Measurements from ENCODE around the gene MEGF8. TPM values are rescaled to one million over a fixed set of nuclear protein-coding genes. Genes with fewer than 3 reads are reported as not detected.

The MEGF8 gene
- total and polyA plus RNA-seq, 9 of the 15 experiments (the other 6 are each of a cell fraction or from before 2014, with no cell fraction given) = 0.28 to 13.1 (median 3.0) TPM

GRCh38 chr19:42316223-42317211 is 8.9 kb upstream of the MEGF8 start (continued):
- TF ChIP-seq, protein P1, sequence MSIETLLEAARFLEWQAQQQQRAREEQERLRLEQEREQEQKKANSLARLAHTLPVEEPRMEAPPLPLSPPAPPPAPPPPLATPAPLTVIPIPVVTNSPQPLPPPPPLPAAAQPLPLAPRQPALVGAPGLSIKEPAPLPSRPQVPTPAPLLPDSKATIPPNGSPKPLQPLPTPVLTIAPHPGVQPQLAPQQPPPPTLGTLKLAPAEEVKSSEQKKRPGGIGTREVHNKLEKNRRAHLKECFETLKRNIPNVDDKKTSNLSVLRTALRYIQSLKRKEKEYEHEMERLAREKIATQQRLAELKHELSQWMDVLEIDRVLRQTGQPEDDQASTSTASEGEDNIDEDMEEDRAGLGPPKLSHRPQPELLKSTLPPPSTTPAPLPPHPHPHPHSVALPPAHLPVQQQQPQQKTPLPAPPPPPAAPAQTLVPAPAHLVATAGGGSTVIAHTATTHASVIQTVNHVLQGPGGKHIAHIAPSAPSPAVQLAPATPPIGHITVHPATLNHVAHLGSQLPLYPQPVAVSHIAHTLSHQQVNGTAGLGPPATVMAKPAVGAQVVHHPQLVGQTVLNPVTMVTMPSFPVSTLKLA (conservative IDR thresholded peaks at IDR 0.05) = 0 out of 4 replicates have a peak, but pooled peaks have one; percentile 29 to 32
- TF ChIP-seq NFIC (IDR thresholded peaks at IDR 0.05) (peak; percentile 36; the same call in 1 of the 2 replicates), ZBTB7A (IDR thresholded peaks at IDR 0.05; ENCODE audit: borderline replicate concordance, control insufficient read depth, low read depth, low read length) (peak; percentile 0; the same call in 1 of the 2 replicates), GABPA (tag; conservative IDR thresholded peaks at IDR 0.05; ENCODE audit: low read depth) (peak; percentile 81), SMAD4 (CRISPR knock-in tag; conservative IDR thresholded peaks at IDR 0.05) (peak; percentile 55; the same call in 1 of the 2 replicates), ZBTB40 (IDR thresholded peaks at IDR 0.05) (peak; percentile 35; the same call in 1 of the 2 replicates), ZBTB40 (CRISPR knock-in tag; IDR thresholded peaks at IDR 0.05) (no peak)
- TF ChIP-seq, protein P2, sequence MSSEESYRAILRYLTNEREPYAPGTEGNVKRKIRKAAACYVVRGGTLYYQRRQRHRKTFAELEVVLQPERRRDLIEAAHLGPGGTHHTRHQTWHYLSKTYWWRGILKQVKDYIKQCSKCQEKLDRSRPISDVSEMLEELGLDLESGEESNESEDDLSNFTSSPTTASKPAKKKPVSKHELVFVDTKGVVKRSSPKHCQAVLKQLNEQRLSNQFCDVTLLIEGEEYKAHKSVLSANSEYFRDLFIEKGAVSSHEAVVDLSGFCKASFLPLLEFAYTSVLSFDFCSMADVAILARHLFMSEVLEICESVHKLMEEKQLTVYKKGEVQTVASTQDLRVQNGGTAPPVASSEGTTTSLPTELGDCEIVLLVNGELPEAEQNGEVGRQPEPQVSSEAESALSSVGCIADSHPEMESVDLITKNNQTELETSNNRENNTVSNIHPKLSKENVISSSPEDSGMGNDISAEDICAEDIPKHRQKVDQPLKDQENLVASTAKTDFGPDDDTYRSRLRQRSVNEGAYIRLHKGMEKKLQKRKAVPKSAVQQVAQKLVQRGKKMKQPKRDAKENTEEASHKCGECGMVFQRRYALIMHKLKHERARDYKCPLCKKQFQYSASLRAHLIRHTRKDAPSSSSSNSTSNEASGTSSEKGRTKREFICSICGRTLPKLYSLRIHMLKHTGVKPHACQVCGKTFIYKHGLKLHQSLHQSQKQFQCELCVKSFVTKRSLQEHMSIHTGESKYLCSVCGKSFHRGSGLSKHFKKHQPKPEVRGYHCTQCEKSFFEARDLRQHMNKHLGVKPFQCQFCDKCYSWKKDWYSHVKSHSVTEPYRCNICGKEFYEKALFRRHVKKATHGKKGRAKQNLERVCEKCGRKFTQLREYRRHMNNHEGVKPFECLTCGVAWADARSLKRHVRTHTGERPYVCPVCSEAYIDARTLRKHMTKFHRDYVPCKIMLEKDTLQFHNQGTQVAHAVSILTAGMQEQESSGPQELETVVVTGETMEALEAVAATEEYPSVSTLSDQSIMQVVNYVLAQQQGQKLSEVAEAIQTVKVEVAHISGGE (CRISPR knock-in tag; IDR thresholded peaks at IDR 0.05) = peak in 2 of 3 experiments; percentile 76 to 96; a peak in 4 of 6 replicates

Measured in K562 (cell line).